ENCODE measurements around the gene SREBF1. TPM values are rescaled to one million over a fixed set of nuclear protein-coding genes. Genes with fewer than 3 reads are reported as not detected.

Gene SREBF1
- total RNA-seq, 1 experiment from 2014 or later, result 17.2 TPM

DNA sequence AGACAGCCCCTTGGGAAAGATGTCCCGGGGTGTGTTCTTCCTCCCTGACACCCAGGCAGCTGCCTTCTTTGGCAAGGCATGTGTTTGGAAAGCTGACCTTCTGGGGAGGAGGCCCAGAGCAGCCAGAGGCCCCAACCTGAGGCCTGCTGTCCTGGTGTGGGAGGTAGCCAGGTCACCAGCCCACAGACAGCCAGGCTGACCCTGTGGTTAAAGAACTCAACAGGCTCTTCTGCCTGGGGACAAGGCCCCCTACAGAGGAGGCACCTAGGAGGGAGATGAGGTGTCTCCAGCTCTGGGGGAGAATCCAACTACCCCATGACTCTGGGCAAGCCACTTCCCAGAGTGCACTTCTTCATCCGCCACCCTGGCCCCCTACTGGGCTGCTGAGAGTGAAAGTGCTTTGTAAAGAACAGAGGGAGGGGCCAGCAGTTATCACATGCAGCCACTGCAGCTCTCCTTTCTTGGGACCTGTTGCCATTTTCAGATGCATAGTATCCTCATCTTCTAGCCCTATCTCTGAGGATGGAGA, 13.1 kb upstream of the SREBF1 start:
- peaks cover 27% of the 10 kb centered on the region for H3K36me3 ChIP-seq
- H3K4me3 ChIP-seq, result no peak overlapping the region
- DNase-seq (ENCODE audit: low read depth in 1 of 2, low spot score in 2 of 2), result no peak
- H3K9me3 ChIP-seq (replicated peaks), result no peaks in the 10 kb centered on the region
- no peak overlapping the region for H3K27ac ChIP-seq
- no peaks in the 10 kb centered on the region for H3K27me3 ChIP-seq (replicated peaks)
- peaks cover 13% of the 10 kb centered on the region for H3K4me1 ChIP-seq (replicated peaks)

- Histone ChIP-seq H3K36me3 (peaks cover 27% of the 10 kb centered on the region), H3K27ac (no peak overlapping the region)
These were observed 12.5 kb upstream of the SREBF1 start for GRCh38 chr17:17849147-17849820.

GRCh38 chr17:17848311-17849082, 11.7 kb upstream of the SREBF1 start:
- no peaks in the 10 kb centered on the region for H3K9me3 ChIP-seq (replicated peaks)
- no peaks in the 10 kb centered on the region for H3K27me3 ChIP-seq (replicated peaks)
- DNase-seq (ENCODE audit: low read depth in 1 of 2, low spot score in 2 of 2), result no peak
- H3K4me3 ChIP-seq, result no peak overlapping the region
- H3K4me1 ChIP-seq (replicated peaks), result peaks cover 7% of the 10 kb centered on the region
- no peak overlapping the region for H3K27ac ChIP-seq
- H3K36me3 ChIP-seq, result peaks cover 27% of the 10 kb centered on the region

More at GRCh38 chr17:17849147-17849820, 12.5 kb upstream of the SREBF1 start:
- peaks cover 13% of the 10 kb centered on the region for H3K4me1 ChIP-seq (replicated peaks)
- H3K9me3 ChIP-seq (replicated peaks), result no peaks in the 10 kb centered on the region
- no peaks in the 10 kb centered on the region for H3K27me3 ChIP-seq (replicated peaks)
- DNase-seq (ENCODE audit: low read depth in 1 of 2, low spot score in 2 of 2), result no peak
- H3K4me3 ChIP-seq, result no peak overlapping the region

DNA sequence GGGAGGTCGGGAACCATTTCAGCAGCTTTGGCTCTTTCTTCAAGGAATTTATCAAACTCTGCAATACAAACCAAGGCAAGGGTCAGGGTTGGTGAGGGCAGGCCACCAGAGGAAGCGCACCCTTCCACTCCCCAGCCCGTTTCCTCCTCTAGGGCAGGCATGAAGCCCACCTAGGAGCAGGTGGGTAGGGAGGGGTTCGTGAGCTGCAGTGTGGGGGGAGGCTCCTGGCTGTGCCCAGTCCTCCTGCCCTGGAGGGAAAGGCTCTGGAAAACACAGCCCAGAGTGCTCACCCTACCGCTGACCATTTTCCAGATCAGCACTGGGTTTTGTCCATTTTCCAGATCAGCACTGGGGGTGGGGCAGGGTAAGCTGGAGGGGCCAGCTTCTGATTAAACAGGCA, 10.9 kb upstream of the SREBF1 start:
- no peak for DNase-seq (ENCODE audit: low read depth in 1 of 2, low spot score in 2 of 2)
- Histone ChIP-seq H3K36me3 (peaks cover 27% of the 10 kb centered on the region), H3K27me3 (replicated peaks) (no peaks in the 10 kb centered on the region), H3K27ac (no peak overlapping the region), H3K4me1 (replicated peaks) (no peaks in the 10 kb centered on the region), H3K4me3 (no peak overlapping the region), H3K9me3 (replicated peaks) (no peaks in the 10 kb centered on the region)

- Histone ChIP-seq H3K4me3 (no peak overlapping the region), H3K4me1 (replicated peaks) (no peaks in the 10 kb centered on the region)
These were observed 10.4 kb upstream of the SREBF1 start for GRCh38 chr17:17847118-17847689.

GRCh38 chr17:17846645-17847044, 9.9 kb upstream of the SREBF1 start:
- Histone ChIP-seq H3K4me1 (replicated peaks) (no peaks in the 10 kb centered on the region), H3K27me3 (replicated peaks) (no peaks in the 10 kb centered on the region), H3K4me3 (no peak overlapping the region), H3K36me3 (peaks cover 27% of the 10 kb centered on the region), H3K27ac (no peak overlapping the region), H3K9me3 (replicated peaks) (no peaks in the 10 kb centered on the region)
- no peak for DNase-seq (ENCODE audit: low read depth in 1 of 2, low spot score in 2 of 2)

More at GRCh38 chr17:17847118-17847689, 10.4 kb upstream of the SREBF1 start:
- Histone ChIP-seq H3K27ac (no peak overlapping the region), H3K36me3 (peaks cover 27% of the 10 kb centered on the region), H3K9me3 (replicated peaks) (no peaks in the 10 kb centered on the region), H3K27me3 (replicated peaks) (no peaks in the 10 kb centered on the region)
- DNase-seq (ENCODE audit: low read depth in 1 of 2, low spot score in 2 of 2), result no peak

- no peak for DNase-seq (ENCODE audit: low read depth in 1 of 2, low spot score in 2 of 2)
- H3K4me3 ChIP-seq, result no peak overlapping the region
- no peaks in the 10 kb centered on the region for H3K9me3 ChIP-seq (replicated peaks)
- H3K27ac ChIP-seq, result no peak overlapping the region
- H3K36me3 ChIP-seq, result peaks cover 27% of the 10 kb centered on the region
- peaks cover 4% of the 10 kb centered on the region for H3K4me1 ChIP-seq (replicated peaks)
- no peaks in the 10 kb centered on the region for H3K27me3 ChIP-seq (replicated peaks)
These were observed 9.2 kb upstream of the SREBF1 start for GRCh38 chr17:17846003-17846402.

GRCh38 chr17:17845046-17845775, 8.4 kb upstream of the SREBF1 start:
- Histone ChIP-seq H3K9me3 (replicated peaks) (no peaks in the 10 kb centered on the region), H3K4me1 (replicated peaks) (peaks cover 12% of the 10 kb centered on the region), H3K4me3 (no peak overlapping the region), H3K27ac (no peak overlapping the region), H3K27me3 (replicated peaks) (no peaks in the 10 kb centered on the region), H3K36me3 (peaks cover 27% of the 10 kb centered on the region)
- no peak for DNase-seq (ENCODE audit: low read depth in 1 of 2, low spot score in 2 of 2)

DNA sequence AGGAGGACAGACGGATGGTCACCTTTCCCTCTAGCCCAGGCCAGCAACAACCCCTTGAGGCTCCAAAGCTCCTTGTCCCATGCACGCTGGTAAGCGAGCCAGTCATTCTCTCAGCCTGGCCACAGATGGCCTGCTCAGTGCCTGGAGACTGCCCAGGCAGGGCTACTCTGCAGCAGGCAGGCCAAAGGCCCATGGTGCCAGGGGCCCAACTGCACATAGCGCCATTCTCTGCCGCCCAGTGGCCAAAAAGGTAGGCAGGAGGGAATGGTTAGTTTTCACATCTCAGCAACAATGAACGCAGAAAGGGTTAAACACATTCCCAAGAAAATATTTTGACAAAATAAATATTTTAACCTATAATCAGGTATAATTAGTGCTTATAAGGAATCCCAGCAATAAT, 7.7 kb upstream of the SREBF1 start:
- no peak for DNase-seq (ENCODE audit: low read depth in 1 of 2, low spot score in 2 of 2)
- Histone ChIP-seq H3K4me3 (no peak overlapping the region), H3K27ac (no peak overlapping the region), H3K36me3 (peaks cover 22% of the 10 kb centered on the region), H3K27me3 (replicated peaks) (no peaks in the 10 kb centered on the region), H3K4me1 (replicated peaks) (peaks cover 19% of the 10 kb centered on the region), H3K9me3 (replicated peaks) (no peaks in the 10 kb centered on the region)

DNA sequence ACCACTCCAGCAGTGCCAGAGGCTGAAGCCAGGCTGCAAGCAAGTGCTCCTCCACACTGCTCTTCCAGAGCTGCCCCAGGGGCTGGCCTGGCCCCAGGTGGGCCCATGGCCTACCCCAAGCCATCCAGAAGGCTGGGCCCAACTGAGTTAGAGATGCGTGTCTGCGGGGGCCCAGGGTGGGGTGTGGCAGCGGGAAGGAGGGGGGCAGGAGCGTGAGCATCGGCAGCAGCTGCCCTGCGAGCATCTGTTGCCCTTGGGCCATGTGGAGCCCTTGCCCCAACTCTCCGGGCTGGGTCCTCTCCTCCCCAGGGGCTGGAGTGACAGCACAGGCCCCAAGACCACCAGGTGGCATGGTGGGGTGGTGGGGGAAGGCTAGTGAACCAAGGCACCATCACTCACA, 7.3 kb upstream of the SREBF1 start:
- H3K27me3 ChIP-seq (replicated peaks), result no peaks in the 10 kb centered on the region
- H3K36me3 ChIP-seq, result peaks cover 22% of the 10 kb centered on the region
- H3K4me3 ChIP-seq, result no peak overlapping the region
- no peak for DNase-seq (ENCODE audit: low read depth in 1 of 2, low spot score in 2 of 2)
- H3K27ac ChIP-seq, result no peak overlapping the region
- H3K9me3 ChIP-seq (replicated peaks), result no peaks in the 10 kb centered on the region
- H3K4me1 ChIP-seq (replicated peaks), result peaks cover 23% of the 10 kb centered on the region

DNA sequence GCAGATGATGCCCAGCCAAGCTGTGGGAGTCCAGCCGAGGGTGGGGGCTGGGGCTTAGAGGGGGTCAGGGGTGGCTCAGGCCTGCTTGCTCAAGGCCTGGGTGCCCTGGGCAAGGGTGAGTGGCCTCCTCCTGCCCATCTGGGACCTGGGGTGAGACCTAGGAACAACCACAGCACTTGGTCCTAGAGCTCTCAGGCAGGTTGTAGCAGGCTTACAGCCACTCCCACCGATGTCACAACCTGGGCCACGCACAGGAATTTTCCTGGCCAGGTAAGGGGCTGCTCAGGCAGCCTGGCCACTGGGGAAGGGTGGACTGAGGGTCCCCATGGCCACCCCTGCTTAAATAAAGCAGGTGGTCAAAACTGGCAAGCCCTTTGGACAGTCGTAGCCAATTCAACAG, 6.3 kb upstream of the SREBF1 start:
- no peak overlapping the region for H3K27ac ChIP-seq
- peaks cover 18% of the 10 kb centered on the region for H3K36me3 ChIP-seq
- H3K27me3 ChIP-seq (replicated peaks), result no peaks in the 10 kb centered on the region
- no peaks in the 10 kb centered on the region for H3K9me3 ChIP-seq (replicated peaks)
- H3K4me3 ChIP-seq, result no peak overlapping the region
- DNase-seq (ENCODE audit: low read depth in 1 of 2, low spot score in 2 of 2), result no peak
- peaks cover 33% of the 10 kb centered on the region for H3K4me1 ChIP-seq (replicated peaks)

DNA sequence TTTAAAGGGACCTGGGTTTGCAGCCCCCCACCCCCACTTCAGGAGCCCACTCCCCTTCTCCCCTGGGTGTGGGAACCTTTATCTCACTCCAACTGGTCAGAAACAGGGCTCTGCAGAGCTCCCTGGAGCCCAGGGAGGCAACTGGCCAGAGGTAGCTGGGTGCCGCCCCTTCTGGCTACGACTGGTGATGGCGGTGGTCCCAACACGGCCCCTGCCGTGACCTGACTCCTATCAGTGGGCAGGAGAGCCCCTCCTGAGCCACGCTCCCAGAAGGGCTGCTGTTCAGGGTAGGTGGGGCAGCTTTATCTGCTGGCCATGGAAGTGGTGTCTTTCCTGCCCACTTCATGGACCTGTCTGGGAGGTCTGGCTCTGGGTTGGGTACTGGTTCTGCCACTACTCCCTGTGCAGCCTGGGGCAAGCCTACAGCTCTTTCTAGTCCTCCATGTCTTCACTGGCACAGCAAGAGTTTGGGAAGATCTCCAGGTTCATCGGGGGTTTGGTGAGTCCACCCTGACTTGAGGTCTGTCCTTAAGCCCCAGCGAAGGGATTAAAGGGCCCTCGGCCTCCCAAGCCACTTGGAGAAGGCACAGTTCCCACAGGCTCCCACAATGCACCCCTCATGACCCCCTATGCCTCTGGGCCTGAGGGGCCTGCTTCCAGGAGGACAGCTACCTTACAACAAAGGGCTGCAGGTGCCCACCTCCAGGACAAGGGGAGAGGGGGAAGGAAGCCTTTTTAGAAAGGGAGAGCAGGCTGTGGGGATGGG, 5.5 kb upstream of the SREBF1 start:
- Histone ChIP-seq H3K9me3 (replicated peaks) (no peaks in the 10 kb centered on the region), H3K4me1 (replicated peaks) (peaks cover 41% of the 10 kb centered on the region), H3K4me3 (no peak overlapping the region), H3K27ac (no peak overlapping the region), H3K36me3 (peaks cover 12% of the 10 kb centered on the region), H3K27me3 (replicated peaks) (no peaks in the 10 kb centered on the region)
- DNase-seq (ENCODE audit: low read depth in 1 of 2, low spot score in 2 of 2), result no peak

DNA sequence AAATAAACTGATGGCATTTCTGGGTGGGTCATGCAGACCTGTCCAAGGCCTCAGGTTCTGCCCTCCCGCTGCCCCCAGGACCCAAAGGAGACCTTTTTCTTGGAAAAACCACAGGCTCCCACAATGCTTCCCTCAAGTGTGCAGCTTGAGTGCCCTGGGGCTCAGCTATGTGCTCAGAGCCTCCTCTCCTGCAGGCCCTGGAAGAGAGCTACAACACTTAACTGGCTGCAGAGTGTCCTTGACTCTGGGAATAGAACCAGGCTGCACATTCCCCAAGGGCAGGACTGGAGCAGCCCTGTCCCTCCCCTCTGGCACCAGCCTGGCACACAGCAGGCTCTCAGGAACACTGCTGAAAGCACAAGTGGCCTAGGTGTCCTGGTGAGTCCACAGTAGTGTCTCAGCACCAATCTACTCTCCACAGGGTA, 4.8 kb upstream of the SREBF1 start:
- no peak overlapping the region for H3K27ac ChIP-seq

More for the DNA sequence above, 4.8 kb upstream of the SREBF1 start:
- no peaks in the 10 kb centered on the region for H3K9me3 ChIP-seq (replicated peaks)
- H3K4me1 ChIP-seq (replicated peaks), result peaks cover 47% of the 10 kb centered on the region
- H3K36me3 ChIP-seq, result peaks cover 7% of the 10 kb centered on the region
- DNase-seq (ENCODE audit: low read depth in 1 of 2, low spot score in 2 of 2), result no peak
- H3K27me3 ChIP-seq (replicated peaks), result no peaks in the 10 kb centered on the region
- H3K4me3 ChIP-seq, result no peak overlapping the region

All from SJSA1 (cell line).